H1 (cell line): Measurements from ENCODE around the gene RUFY4. TPM values are rescaled to one million over a fixed set of nuclear protein-coding genes. Genes with fewer than 3 reads are reported as not detected.
"Not testable (repeated sequence)": the region's sequence is repeated elsewhere in the genome, so short reads cannot be mapped to it uniquely, and the experiment has no call there.

Source experiments
- CTCF ChIA-PET: fragments of 300-600 bp; sonication (Branson Sonifier 250); formaldehyde crosslinking; loops from one replicate; lab custom pipeline; 2021; ENCODE audit not compliant: partially characterized antibody; lab: Charles Lee
- POLR2A ChIA-PET: fragments of 300-600 bp; sonication (Branson Sonifier 250); formaldehyde crosslinking; loops from one replicate; lab custom pipeline; 2021; ENCODE audit warnings: inconsistent platforms; ENCODE audit not compliant: partially characterized antibody; lab: Charles Lee
- DNase-seq, 2 experiments: peaks; one replicate each; pipeline versions ENCODE4 v3.0.0 to v3.0.0-alpha.2; 2010 to 2022; ENCODE audit warnings: low spot score in 2 of 2, low read depth in 1 of 2, mixed read lengths in 1 of 2
- FAIRE-seq: peaks from 2 replicates; lab custom pipeline; 2011; peaks lifted over from hg19 to GRCh38; lab: Jason Lieb, UNC
- H2AFZ ChIP-seq: 2 replicates; pipeline ENCODE4 v1.8.1; 2012; ENCODE audit warnings: low read length, inconsistent platforms
- H2AK5ac ChIP-seq: 2 replicates; pipeline ENCODE4 v1.6.1; 2013; ENCODE audit warnings: low read depth, low read length
- H2BK120ac ChIP-seq: replicated peaks from 2 replicates; pipeline ENCODE3; 2013; ENCODE audit warnings: low read depth, low read length, inconsistent platforms
- H2BK12ac ChIP-seq: 2 replicates; pipeline ENCODE4 v1.6.1; 2013; ENCODE audit warnings: low read depth, low read length
- H2BK15ac ChIP-seq: 2 replicates; pipeline ENCODE4 v1.6.1; 2013; ENCODE audit warnings: low read length
- H2BK20ac ChIP-seq: 2 replicates; pipeline ENCODE4 v1.6.1; 2013; ENCODE audit warnings: low read length
- H2BK5ac ChIP-seq: 2 replicates; pipeline ENCODE4 v1.6.1; 2013; ENCODE audit warnings: low read depth, low read length
- H3K14ac ChIP-seq: 2 replicates; pipeline ENCODE4 v1.6.1; 2013; ENCODE audit warnings: inconsistent platforms; ENCODE audit not compliant: insufficient read length
- H3K18ac ChIP-seq: 2 replicates; pipeline ENCODE4 v1.6.1; 2013; ENCODE audit warnings: low read length; ENCODE audit errors: extremely low read depth
- H3K23ac ChIP-seq: 2 replicates; pipeline ENCODE4 v1.6.1; 2013; ENCODE audit warnings: inconsistent platforms; ENCODE audit not compliant: insufficient read length
- H3K23me2 ChIP-seq: 2 replicates; pipeline ENCODE4 v1.6.1; 2013; ENCODE audit warnings: low read depth, low read length
- H3K27ac ChIP-seq: 2 replicates; pipeline ENCODE4 v1.6.1; 2011; ENCODE audit warnings: low read depth, low read length, inconsistent platforms
- H3K27me3 ChIP-seq, 4 experiments: replicated peaks in 1 of 4; 1 replicate in 1 of 4; 2 replicates in 3 of 4; pipeline versions ENCODE4 v1.6.1 to v1.8.1; 2011 to 2013; ENCODE audit warnings: low read length in 3 of 4, mild to moderate bottlenecking in 3 of 4, inconsistent platforms in 2 of 4, mixed read lengths in 2 of 4, moderate library complexity in 1 of 4; ENCODE audit not compliant: control insufficient read depth in 3 of 4, insufficient read depth in 3 of 4; ENCODE audit errors: extremely low read depth in 1 of 4
- H3K36me3 ChIP-seq, 4 experiments: 2 replicates each; pipeline versions ENCODE4 v1.6.1 to v1.8.1; 2011 to 2013; ENCODE audit warnings: mild to moderate bottlenecking in 4 of 4, low read length in 3 of 4, moderate library complexity in 2 of 4, control low read depth in 1 of 4, inconsistent platforms in 1 of 4; ENCODE audit not compliant: insufficient read depth in 4 of 4, control insufficient read depth in 2 of 4
- H3K4ac ChIP-seq: replicated peaks from 2 replicates; pipeline ENCODE3; 2013; ENCODE audit warnings: low read length, low read depth, mixed read lengths, inconsistent platforms; ENCODE audit not compliant: insufficient read length
- H3K4me1 ChIP-seq, 4 experiments: replicated peaks in 1 of 4; 1 replicate in 1 of 4; 2 replicates in 3 of 4; pipeline versions ENCODE4 v1.6.1 to v1.8.1; 2011 to 2013; ENCODE audit warnings: low read length in 3 of 4, inconsistent platforms in 2 of 4, mixed read lengths in 1 of 4; ENCODE audit not compliant: insufficient read depth in 4 of 4, control insufficient read depth in 3 of 4
- H3K4me2 ChIP-seq, 2 experiments: 2 replicates each; pipeline versions ENCODE4 v1.6.1 to v1.8.1; 2011 to 2013; ENCODE audit warnings: low read depth in 2 of 2, low read length in 2 of 2, control low read depth in 1 of 2, inconsistent platforms in 1 of 2, mild to moderate bottlenecking in 1 of 2; ENCODE audit not compliant: insufficient read depth in 1 of 2
- H3K4me3 ChIP-seq, 4 experiments: fragments of 200-600, 300-600 bp in 1 of 4; sonication (generic), shearing (Covaris generic), sonication (Bioruptor Twin) in 1 of 4; 2 replicates each; pipeline versions ENCODE4 v1.5.1 to v1.8.1; 2011 to 2016; ENCODE audit warnings: low read length in 4 of 4, low read depth in 3 of 4, control low read depth in 2 of 4, inconsistent platforms in 2 of 4, mild to moderate bottlenecking in 2 of 4, mixed read lengths in 1 of 4, moderate library complexity in 1 of 4; ENCODE audit not compliant: insufficient read depth in 2 of 4; ENCODE audit errors: extremely low read depth in 1 of 4
- H3K56ac ChIP-seq: replicated peaks from 2 replicates; pipeline ENCODE3; 2013; ENCODE audit warnings: low read depth, mild to moderate bottlenecking, mixed read lengths, low read length, inconsistent platforms; ENCODE audit not compliant: insufficient read length
- H3K79me1 ChIP-seq: 2 replicates; pipeline ENCODE4 v1.6.1; 2013; ENCODE audit warnings: low read depth, low read length, control low read depth
- H3K79me2 ChIP-seq, 2 experiments: 2 replicates each; pipeline versions ENCODE4 v1.6.1 to v1.8.1; 2012 to 2013; ENCODE audit warnings: low read length in 2 of 2, mild to moderate bottlenecking in 2 of 2, inconsistent platforms in 1 of 2; ENCODE audit not compliant: insufficient read depth in 2 of 2, control insufficient read depth in 1 of 2
- H3K9ac ChIP-seq, 4 experiments: replicated peaks in 1 of 4; 1 replicate in 1 of 4; 2 replicates in 3 of 4; pipeline versions ENCODE4 v1.6.1 to v1.8.1; 2011 to 2013; ENCODE audit warnings: low read depth in 3 of 4, low read length in 3 of 4, control low read depth in 2 of 4, mild to moderate bottlenecking in 2 of 4, moderate library complexity in 2 of 4, inconsistent platforms in 1 of 4; ENCODE audit errors: extremely low read depth in 1 of 4
- H3K9me3 ChIP-seq, 2 experiments: 2 replicates each; pipeline versions ENCODE4 v1.6.1 to v1.8.1; 2012 to 2013; ENCODE audit warnings: mild to moderate bottlenecking in 2 of 2, moderate library complexity in 2 of 2, control low read depth in 1 of 2, inconsistent platforms in 1 of 2, low read depth in 1 of 2, low read length in 1 of 2, mixed read lengths in 1 of 2; ENCODE audit not compliant: insufficient read depth in 2 of 2
- H4K20me1 ChIP-seq, 2 experiments: replicated peaks in 1 of 2; 2 replicates each; pipeline versions ENCODE3 to v1.8.1; 2011 to 2013; ENCODE audit warnings: inconsistent platforms in 2 of 2, low read length in 2 of 2, mild to moderate bottlenecking in 1 of 2; ENCODE audit not compliant: insufficient read depth in 2 of 2, control insufficient read depth in 1 of 2
- H4K5ac ChIP-seq: 2 replicates; pipeline ENCODE4 v1.6.1; 2013; ENCODE audit warnings: low read length, low read depth, mixed read lengths, inconsistent platforms; ENCODE audit not compliant: insufficient read length
- H4K8ac ChIP-seq: 2 replicates; pipeline ENCODE4 v1.8.0; 2013; ENCODE audit warnings: mild to moderate bottlenecking, moderate library complexity, low read length, inconsistent platforms; ENCODE audit not compliant: insufficient read depth; ENCODE audit errors: extremely low read depth
- H4K91ac ChIP-seq: replicated peaks from 2 replicates; pipeline ENCODE3; 2013; ENCODE audit warnings: low read length, mixed read lengths, inconsistent platforms; ENCODE audit not compliant: insufficient read length
- WGBS, 2 experiments: shearing (Covaris generic) in 1 of 2; methylation state at CpG; one replicate each; pipeline versions ENCODE4 v1.1.6 to v1.1.7; 2013 to 2015; ENCODE audit warnings: low lambda C conversion rate in 2 of 2, mixed read lengths in 2 of 2, inconsistent platforms in 1 of 2, low coverage in 1 of 2, missing lambda C conversion rate in 1 of 2; ENCODE audit not compliant: insufficient replicate concordance in 2 of 2, insufficient coverage in 1 of 2, insufficient read length in 1 of 2; ENCODE audit errors: extremely low coverage in 1 of 2, missing lambda C conversion rate in 1 of 2; 5-methylcytosine and 5-hydroxymethylcytosine counted together
- polyA plus RNA-seq, 7 experiments: library from polyadenylated mRNA; depleted of rRNA in 3 of 7; stranded (reverse) in 5 of 7; unstranded in 2 of 7; fragments of >200 nt in 5 of 7; fragments of 200-250 nt in 2 of 7; gene quantifications; 1 replicate in 5 of 7; 2 replicates in 1 of 7; 4 replicates in 1 of 7; pipeline versions ENCODE4 v1.2.1 to v1.2.3, GENCODE V29; 2011 to 2013; ENCODE audit warnings: missing spikeins in 2 of 7, mixed read lengths in 2 of 7
- total RNA-seq: library from RNA; stranded (reverse); fragmentation: NEBNext Ultra II Directional; extraction: Animal tissue kit (Norgen Biotek cat#: 25700); gene quantifications from 2 replicates; pipeline ENCODE4 v1.2.1, GENCODE V29; 2021

Gene RUFY4
- total and polyA plus RNA-seq, 2 of the 8 experiments (the other 6 are each of a cell fraction or from before 2014, with no cell fraction given), result 0.32 to 0.38 TPM

DNA sequence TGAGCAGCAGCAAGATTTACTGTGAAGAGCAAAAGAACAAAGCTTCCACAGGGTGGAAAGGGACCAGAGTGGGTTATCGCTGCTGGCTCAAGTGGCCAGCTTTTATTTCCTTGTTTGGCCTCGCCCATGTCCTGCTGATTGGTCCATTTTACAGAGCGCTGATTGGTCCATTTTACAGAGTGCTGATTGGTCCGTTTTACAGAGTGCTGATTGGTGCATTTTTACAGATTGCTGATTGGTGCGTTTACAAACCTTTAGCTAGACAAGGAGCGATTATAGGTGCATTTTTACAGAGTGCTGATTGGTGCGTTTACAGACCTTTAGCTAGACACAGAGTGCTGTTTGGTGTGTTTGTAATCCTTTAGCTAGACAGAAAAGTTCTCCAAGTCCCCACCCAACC, 39.8 kb downstream of the RUFY4 start:
- H3K9me3 ChIP-seq, result peaks cover 24 to 25% of the 10 kb centered on the region in 2 experiments; a peak in 3 of 4 replicates
- H3K79me1 ChIP-seq, H2BK120ac ChIP-seq, H4K8ac ChIP-seq, H2BK5ac ChIP-seq, H3K18ac ChIP-seq, H3K4me2 ChIP-seq, POLR2A ChIA-PET, H3K36me3 ChIP-seq, H3K56ac ChIP-seq, H4K91ac ChIP-seq, H3K4me1 ChIP-seq, H2BK15ac ChIP-seq, H3K27me3 ChIP-seq, H2BK20ac ChIP-seq, H2AFZ ChIP-seq, H4K5ac ChIP-seq, H3K14ac ChIP-seq, H3K79me2 ChIP-seq, DNase-seq, H2AK5ac ChIP-seq, H4K20me1 ChIP-seq, H3K4me3 ChIP-seq, H2BK12ac ChIP-seq, H3K4ac ChIP-seq, H3K27ac ChIP-seq, H3K9ac ChIP-seq, H3K23ac ChIP-seq, H3K23me2 ChIP-seq, FAIRE-seq: not testable (repeated sequence)
- CTCF ChIA-PET, result interaction anchor here (0.9 kb wide), 1 partner anchor 15 kb away, joined by 3 read pairs; no protein-coding TSS in a partner anchor
- WGBS, 2 experiments, result 90% methylated on average over 7 of the region's 7 CpGs; no CpG with 5 or more reads in 1 of the 2 experiments

DNA sequence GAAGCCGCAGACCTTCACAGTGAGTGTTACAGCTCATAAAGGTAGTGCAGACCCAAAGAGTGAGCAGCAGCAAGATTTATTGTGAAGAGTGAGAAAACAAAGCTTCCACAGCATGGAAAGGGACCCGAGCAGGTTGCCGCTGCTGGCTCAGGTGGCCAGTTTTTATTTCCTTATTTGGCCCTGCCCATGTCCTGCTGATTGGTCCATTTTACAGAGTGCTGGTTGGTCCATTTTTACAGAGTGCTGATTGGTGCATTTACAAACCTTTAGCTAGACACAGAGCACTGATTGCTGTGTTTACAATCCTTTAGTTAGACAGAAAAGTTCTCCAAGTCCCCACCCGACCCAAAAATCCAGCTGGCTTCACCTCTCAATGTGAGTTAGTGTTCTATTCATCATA, 52.7 kb downstream of the RUFY4 start:
- H4K5ac ChIP-seq, H3K4ac ChIP-seq, H3K27ac ChIP-seq, H4K91ac ChIP-seq, FAIRE-seq, H3K4me2 ChIP-seq, H3K56ac ChIP-seq, H3K23me2 ChIP-seq, H3K36me3 ChIP-seq, H3K27me3 ChIP-seq, H2BK15ac ChIP-seq, H3K79me1 ChIP-seq, H3K4me3 ChIP-seq, H2BK120ac ChIP-seq, H3K9me3 ChIP-seq, H3K23ac ChIP-seq, H2AFZ ChIP-seq, H2BK5ac ChIP-seq, H4K20me1 ChIP-seq, H3K18ac ChIP-seq, H3K9ac ChIP-seq, DNase-seq, H3K14ac ChIP-seq, H2BK20ac ChIP-seq, H2BK12ac ChIP-seq, H3K79me2 ChIP-seq, POLR2A ChIA-PET, H2AK5ac ChIP-seq, H4K8ac ChIP-seq: not testable (repeated sequence)
- CTCF ChIA-PET, result interaction anchor here (0.6 to 1.5 kb wide), 2 partner anchors 10 to 28 kb away, joined by 3 to 5 read pairs; no protein-coding TSS in a partner anchor
- WGBS, 2 experiments, result 91% methylated on average over 4 of the region's 4 CpGs; no CpG with 5 or more reads in 1 of the 2 experiments
- H3K4me1 ChIP-seq, result peaks cover 0 to 13% (median 5%) of the 10 kb centered on the region in 4 experiments; a peak in 2 of 7 replicates
